Activated CD4-positive, alpha-beta T cell treated with anti-CD3 and anti-CD28 coated beads, Interleukin-2, amount 10 ng/mL, durations not matched to agents 7 days and 5 days (primary cell): ENCODE data around the gene CCSER1. TPM values are rescaled to one million over a fixed set of nuclear protein-coding genes. Genes with fewer than 3 reads are reported as not detected.
"Not testable (repeated sequence)": the region's sequence is repeated elsewhere in the genome, so short reads cannot be mapped to it uniquely, and the experiment has no call there.

Source experiments
- CTCF ChIA-PET: fragments of 350-600 bp; sonication (Branson Sonifier 250); formaldehyde crosslinking; loops from one replicate; lab custom pipeline; 2021; ENCODE audit warnings: antibody characterized with exemption; lab: Charles Lee
- POLR2A ChIA-PET: fragments of 350-600 bp; sonication (Branson Sonifier 250); formaldehyde crosslinking; loops from one replicate; lab custom pipeline; 2021; ENCODE audit warnings: antibody characterized with exemption; lab: Charles Lee
- DNase-seq: peaks from one replicate; pipeline ENCODE4 v3.0.0-alpha.2; 2020
- H3K27ac Mint-ChIP-seq: one replicate; pipeline ENCODE4 v1.8.0; 2021; ENCODE audit warnings: mild to moderate bottlenecking, moderate library complexity, mixed read lengths
- H3K27me3 Mint-ChIP-seq: one replicate; pipeline ENCODE4 v1.8.0; 2021; ENCODE audit warnings: mixed read lengths
- H3K36me3 Mint-ChIP-seq: one replicate; pipeline ENCODE4 v1.8.0; 2021; ENCODE audit warnings: low read depth, mixed read lengths
- H3K4me1 Mint-ChIP-seq: one replicate; pipeline ENCODE4 v1.8.0; 2021; ENCODE audit warnings: mixed read lengths
- H3K4me3 Mint-ChIP-seq: one replicate; pipeline ENCODE4 v1.8.0; 2021; ENCODE audit warnings: mild to moderate bottlenecking, moderate library complexity, mixed read lengths
- H3K9me3 Mint-ChIP-seq: one replicate; pipeline ENCODE4 v1.8.0; 2021; ENCODE audit warnings: mixed read lengths
- total RNA-seq, 2 experiments: library from RNA; stranded (reverse); gene quantifications; one replicate each; pipeline ENCODE4 v1.2.3, GENCODE V29; 2021

CCSER1 gene
- total RNA-seq, 2 experiments from 2014 or later: 0.15 TPM; not detected in 1

- Mint-ChIP-seq H3K27me3 (no peaks in the 10 kb centered on the region), H3K36me3 (no peaks in the 10 kb centered on the region), H3K27ac (no peak overlapping the region), H3K4me1 (no peaks in the 10 kb centered on the region), H3K4me3 (no peak overlapping the region), H3K9me3 (no peaks in the 10 kb centered on the region)
- CTCF ChIA-PET: no interaction called here
- DNase-seq: no peak
- POLR2A ChIA-PET: no interaction called here
Observed at GRCh38 chr4:90403781-90404180, 276.6 kb downstream of the CCSER1 start.

GRCh38 chr4:90407897-90408296 is 280.7 kb downstream of the CCSER1 start:
- DNase-seq, H3K4me1 Mint-ChIP-seq, H3K36me3 Mint-ChIP-seq, POLR2A ChIA-PET, H3K9me3 Mint-ChIP-seq, CTCF ChIA-PET, H3K27me3 Mint-ChIP-seq, H3K4me3 Mint-ChIP-seq, H3K27ac Mint-ChIP-seq: not testable (repeated sequence)

- H3K4me3 Mint-ChIP-seq, DNase-seq, H3K4me1 Mint-ChIP-seq, H3K9me3 Mint-ChIP-seq, H3K27ac Mint-ChIP-seq, H3K36me3 Mint-ChIP-seq, POLR2A ChIA-PET, H3K27me3 Mint-ChIP-seq, CTCF ChIA-PET: not testable (repeated sequence)
Observed at GRCh38 chr4:90412786-90413185, 285.6 kb downstream of the CCSER1 start.

DNA sequence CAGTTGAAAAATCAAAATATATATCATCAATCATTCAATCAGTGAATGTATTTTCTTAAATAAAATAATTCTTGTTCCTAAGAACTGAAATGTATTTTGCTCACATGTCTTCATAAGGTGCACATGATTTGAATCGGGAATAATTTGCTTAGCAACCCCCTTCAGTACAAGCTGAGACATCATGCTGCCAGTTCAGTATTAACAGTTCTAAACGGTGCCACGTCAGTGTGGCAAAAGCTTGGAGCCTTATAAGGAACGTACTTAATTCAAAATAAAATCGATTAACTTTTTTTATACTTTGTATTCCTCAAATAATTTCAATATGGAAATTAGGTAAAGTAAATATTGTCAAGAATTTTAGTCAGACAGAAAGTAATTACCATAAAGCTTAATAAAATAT is 287.9 kb downstream of the CCSER1 start:
- no peak for DNase-seq
- H3K4me3 Mint-ChIP-seq: no peak overlapping the region
- H3K27ac Mint-ChIP-seq: no peak overlapping the region
- no peaks in the 10 kb centered on the region for H3K4me1 Mint-ChIP-seq
- no peaks in the 10 kb centered on the region for H3K9me3 Mint-ChIP-seq
- ChIA-PET POLR2A (no interaction called here), CTCF (no interaction called here)
- H3K36me3 Mint-ChIP-seq: no peaks in the 10 kb centered on the region
- no peaks in the 10 kb centered on the region for H3K27me3 Mint-ChIP-seq

DNA sequence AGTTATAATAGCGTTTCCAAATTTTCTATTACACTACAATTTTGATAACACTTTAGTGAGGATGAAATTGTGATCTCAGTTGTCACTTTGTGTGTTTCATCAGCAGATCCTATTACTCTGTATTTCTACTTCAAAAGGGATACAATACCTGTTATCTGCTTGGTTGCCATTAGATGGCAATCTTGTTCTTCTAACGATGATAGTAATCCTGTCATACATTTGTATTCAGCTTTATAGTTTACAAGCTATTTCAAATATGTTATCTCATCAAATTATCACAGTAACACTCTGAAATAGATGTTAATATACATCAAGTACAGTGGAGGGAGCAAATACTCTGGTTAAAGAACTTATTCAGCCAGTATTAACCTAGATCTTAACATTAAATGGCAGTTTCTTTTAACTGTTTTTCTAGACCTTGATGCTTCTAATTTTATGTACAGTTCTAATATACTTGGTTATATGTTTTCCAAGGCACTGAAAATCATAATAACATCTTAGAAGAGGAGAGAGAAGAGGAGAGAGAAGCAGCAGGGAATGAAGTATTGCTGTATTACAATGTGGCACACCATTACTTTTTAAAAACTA is 292.0 kb downstream of the CCSER1 start:
- Mint-ChIP-seq H3K4me1 (no peaks in the 10 kb centered on the region), H3K27me3 (no peaks in the 10 kb centered on the region), H3K27ac (no peak overlapping the region), H3K36me3 (no peaks in the 10 kb centered on the region), H3K4me3 (no peak overlapping the region), H3K9me3 (no peaks in the 10 kb centered on the region)
- DNase-seq: no peak
- POLR2A ChIA-PET: no interaction called here
- CTCF ChIA-PET: no interaction called here

GRCh38 chr4:90421161-90421560 is 294.0 kb downstream of the CCSER1 start:
- Mint-ChIP-seq H3K36me3 (no peaks in the 10 kb centered on the region), H3K27me3 (no peaks in the 10 kb centered on the region), H3K27ac (no peak overlapping the region), H3K4me1 (no peaks in the 10 kb centered on the region), H3K9me3 (no peaks in the 10 kb centered on the region), H3K4me3 (no peak overlapping the region)
- ChIA-PET CTCF (no interaction called here), POLR2A (no interaction called here)
- no peak for DNase-seq

GRCh38 chr4:90425893-90426292 is 298.7 kb downstream of the CCSER1 start:
- H3K27ac Mint-ChIP-seq: no peak overlapping the region
- POLR2A ChIA-PET: no interaction called here
- H3K4me1 Mint-ChIP-seq: no peaks in the 10 kb centered on the region
- DNase-seq: no peak
- H3K36me3 Mint-ChIP-seq: no peaks in the 10 kb centered on the region
- H3K27me3 Mint-ChIP-seq: no peaks in the 10 kb centered on the region
- CTCF ChIA-PET: no interaction called here
- no peaks in the 10 kb centered on the region for H3K9me3 Mint-ChIP-seq
- H3K4me3 Mint-ChIP-seq: no peak overlapping the region

DNA sequence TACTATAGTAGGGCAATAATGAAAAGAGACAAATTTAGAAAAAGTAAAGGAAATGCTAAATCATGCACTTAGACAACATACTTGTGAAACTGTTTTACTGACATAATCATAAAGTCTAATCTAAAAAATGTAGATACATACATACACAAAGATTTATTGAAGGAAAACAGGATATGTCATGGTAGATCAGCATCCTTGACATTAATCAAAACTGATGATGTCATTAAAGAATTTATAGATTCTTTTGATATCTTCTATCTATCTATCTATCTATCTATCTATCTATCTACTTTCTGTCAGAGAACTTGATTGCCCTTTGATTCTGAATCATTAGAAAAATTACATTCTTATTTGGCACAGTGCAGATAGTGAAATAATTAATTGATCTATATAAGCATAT is 311.3 kb downstream of the CCSER1 start:
- no peaks in the 10 kb centered on the region for H3K36me3 Mint-ChIP-seq
- H3K27me3 Mint-ChIP-seq: no peaks in the 10 kb centered on the region
- DNase-seq: no peak
- H3K27ac Mint-ChIP-seq: no peak overlapping the region
- H3K9me3 Mint-ChIP-seq: no peaks in the 10 kb centered on the region
- CTCF ChIA-PET: no interaction called here
- POLR2A ChIA-PET: no interaction called here
- no peak overlapping the region for H3K4me3 Mint-ChIP-seq
- H3K4me1 Mint-ChIP-seq: no peaks in the 10 kb centered on the region

- DNase-seq: no peak
- Mint-ChIP-seq H3K4me3 (no peak overlapping the region), H3K4me1 (no peaks in the 10 kb centered on the region), H3K9me3 (no peaks in the 10 kb centered on the region), H3K27ac (no peak overlapping the region), H3K36me3 (no peaks in the 10 kb centered on the region), H3K27me3 (no peaks in the 10 kb centered on the region)
- ChIA-PET POLR2A (no interaction called here), CTCF (no interaction called here)
Observed at GRCh38 chr4:90441770-90442169, 314.6 kb downstream of the CCSER1 start.

GRCh38 chr4:90442619-90443018 is 315.4 kb downstream of the CCSER1 start:
- no peaks in the 10 kb centered on the region for H3K9me3 Mint-ChIP-seq
- H3K4me1 Mint-ChIP-seq: no peaks in the 10 kb centered on the region
- CTCF ChIA-PET: no interaction called here
- H3K27me3 Mint-ChIP-seq: no peaks in the 10 kb centered on the region
- no peak for DNase-seq
- no peak overlapping the region for H3K4me3 Mint-ChIP-seq
- no peak overlapping the region for H3K27ac Mint-ChIP-seq
- POLR2A ChIA-PET: no interaction called here
- no peaks in the 10 kb centered on the region for H3K36me3 Mint-ChIP-seq

- no peaks in the 10 kb centered on the region for H3K36me3 Mint-ChIP-seq
- H3K4me1 Mint-ChIP-seq: no peaks in the 10 kb centered on the region
- no peak overlapping the region for H3K4me3 Mint-ChIP-seq
- no peak overlapping the region for H3K27ac Mint-ChIP-seq
- ChIA-PET CTCF (no interaction called here), POLR2A (no interaction called here)
- no peaks in the 10 kb centered on the region for H3K9me3 Mint-ChIP-seq
- no peaks in the 10 kb centered on the region for H3K27me3 Mint-ChIP-seq
- no peak for DNase-seq
Observed at GRCh38 chr4:90443231-90443630, 316.0 kb downstream of the CCSER1 start.

- Mint-ChIP-seq H3K4me3 (no peak overlapping the region), H3K4me1 (no peaks in the 10 kb centered on the region), H3K27me3 (no peaks in the 10 kb centered on the region), H3K36me3 (no peaks in the 10 kb centered on the region), H3K27ac (no peak overlapping the region), H3K9me3 (no peaks in the 10 kb centered on the region)
- no peak for DNase-seq
- CTCF ChIA-PET: no interaction called here
- POLR2A ChIA-PET: no interaction called here
Observed at GRCh38 chr4:90444904-90445303, 317.7 kb downstream of the CCSER1 start.

GRCh38 chr4:90445380-90445779 is 318.2 kb downstream of the CCSER1 start:
- Mint-ChIP-seq H3K36me3 (no peaks in the 10 kb centered on the region), H3K4me3 (no peak overlapping the region), H3K27me3 (no peaks in the 10 kb centered on the region), H3K9me3 (no peaks in the 10 kb centered on the region), H3K27ac (no peak overlapping the region), H3K4me1 (no peaks in the 10 kb centered on the region)
- no peak for DNase-seq
- ChIA-PET POLR2A (no interaction called here), CTCF (no interaction called here)

DNA sequence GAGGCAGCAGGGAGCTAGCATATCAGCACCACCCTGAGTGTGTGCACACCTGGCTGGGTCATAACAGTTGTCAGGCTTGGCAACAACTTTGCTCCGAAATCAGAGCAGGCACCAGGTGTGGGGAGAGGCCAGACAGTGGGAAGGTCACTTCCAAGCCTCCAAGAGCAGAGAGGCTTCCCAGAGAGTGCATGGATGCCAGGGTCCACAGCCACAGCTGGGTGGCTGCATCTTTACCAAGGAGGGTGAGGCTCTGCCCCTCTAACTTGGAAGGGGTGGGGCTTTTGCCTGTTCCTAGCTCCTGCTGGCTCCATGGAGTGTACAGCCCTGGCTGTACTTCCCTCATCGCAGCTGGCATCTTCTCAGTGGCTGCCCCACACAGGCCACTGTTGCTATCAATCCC is 322.4 kb downstream of the CCSER1 start:
- DNase-seq: no peak
- Mint-ChIP-seq H3K4me3 (no peak overlapping the region), H3K27me3 (no peaks in the 10 kb centered on the region), H3K27ac (no peak overlapping the region), H3K9me3 (no peaks in the 10 kb centered on the region), H3K36me3 (no peaks in the 10 kb centered on the region), H3K4me1 (no peaks in the 10 kb centered on the region)
- POLR2A ChIA-PET: no interaction called here
- CTCF ChIA-PET: no interaction called here
